ENCODE results near the gene LCORL.

GRCh38 chr4:17962171-17962570 is 59.4 kb downstream of the LCORL start:
- TF ChIP-seq CTCF (IDR thresholded peaks at IDR 0.05; ENCODE audit: insufficient read depth, low read length) = no peak
- no peak for TF ChIP-seq POLR2AphosphoS5 (IDR thresholded peaks at IDR 0.05; ENCODE audit: low read depth)
- no peak for TF ChIP-seq GABPA (IDR thresholded peaks at IDR 0.05; ENCODE audit: low read depth)
